Hepatocyte (in vitro differentiated cells): Measurements from ENCODE around the gene TULP4.

Experiments
- EZH2phosphoT487 ChIP-seq: fragments of 200-600 bp; sonication (generic); IDR thresholded peaks from one replicate; pipeline ENCODE4 v1.6.1; 2018; ENCODE audit warnings: antibody characterized with exemption, mild to moderate bottlenecking, low read depth, moderate library complexity; ENCODE audit not compliant: unreplicated experiment, severe bottlenecking
- TF ChIP-seq, protein P1 (sequence below): fragments of 200-600 bp; sonication (generic); IDR thresholded peaks from 2 replicates; pipeline ENCODE4 v1.5.1; 2016; ENCODE audit warnings: antibody characterized with exemption, mild to moderate bottlenecking; ENCODE audit not compliant: poor library complexity

DNA sequence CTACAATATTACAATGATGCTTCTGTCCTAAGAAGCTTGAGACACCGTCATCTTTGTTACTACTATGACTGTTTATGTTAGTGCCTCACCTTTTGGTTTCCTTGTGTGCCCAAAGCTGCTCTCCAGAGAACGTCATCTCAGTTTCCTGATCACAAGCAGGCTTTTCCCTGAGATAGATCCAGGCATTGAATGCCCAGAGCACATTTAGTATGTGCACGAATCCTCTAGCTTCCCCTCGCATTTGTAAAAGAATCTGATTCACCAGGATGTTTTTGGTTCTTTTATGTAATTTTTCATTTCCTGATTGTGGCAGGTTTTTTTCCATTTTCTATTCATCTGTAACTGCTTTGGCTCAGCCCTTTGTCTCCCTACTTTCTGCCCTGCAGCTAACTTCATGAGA lies 147.5 kb downstream of the TULP4 start:
- TF ChIP-seq, protein P1, sequence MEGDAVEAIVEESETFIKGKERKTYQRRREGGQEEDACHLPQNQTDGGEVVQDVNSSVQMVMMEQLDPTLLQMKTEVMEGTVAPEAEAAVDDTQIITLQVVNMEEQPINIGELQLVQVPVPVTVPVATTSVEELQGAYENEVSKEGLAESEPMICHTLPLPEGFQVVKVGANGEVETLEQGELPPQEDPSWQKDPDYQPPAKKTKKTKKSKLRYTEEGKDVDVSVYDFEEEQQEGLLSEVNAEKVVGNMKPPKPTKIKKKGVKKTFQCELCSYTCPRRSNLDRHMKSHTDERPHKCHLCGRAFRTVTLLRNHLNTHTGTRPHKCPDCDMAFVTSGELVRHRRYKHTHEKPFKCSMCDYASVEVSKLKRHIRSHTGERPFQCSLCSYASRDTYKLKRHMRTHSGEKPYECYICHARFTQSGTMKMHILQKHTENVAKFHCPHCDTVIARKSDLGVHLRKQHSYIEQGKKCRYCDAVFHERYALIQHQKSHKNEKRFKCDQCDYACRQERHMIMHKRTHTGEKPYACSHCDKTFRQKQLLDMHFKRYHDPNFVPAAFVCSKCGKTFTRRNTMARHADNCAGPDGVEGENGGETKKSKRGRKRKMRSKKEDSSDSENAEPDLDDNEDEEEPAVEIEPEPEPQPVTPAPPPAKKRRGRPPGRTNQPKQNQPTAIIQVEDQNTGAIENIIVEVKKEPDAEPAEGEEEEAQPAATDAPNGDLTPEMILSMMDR, result no peak
- no peak for TF ChIP-seq EZH2phosphoT487
